Lower leg skin (tissue), 3 donors: ENCODE data around the gene TRPC3.

Source experiments
- POLR2A ChIP-seq, 2 donors: fragments of 450-650 bp; IDR thresholded peaks; one replicate each; pipeline ENCODE4 v1.6.1; 2016 to 2017; ENCODE audit warnings: antibody characterized with exemption in 2 of 2, mild to moderate bottlenecking in 1 of 2, moderate library complexity in 1 of 2
- TF ChIP-seq, protein P1 (sequence below), 3 donors: fragments of 450-650 bp; IDR thresholded peaks; one replicate each; pipeline ENCODE4 v1.5.1; 2016; ENCODE audit warnings: antibody characterized with exemption in 3 of 3, mild to moderate bottlenecking in 3 of 3, moderate library complexity in 2 of 3

DNA sequence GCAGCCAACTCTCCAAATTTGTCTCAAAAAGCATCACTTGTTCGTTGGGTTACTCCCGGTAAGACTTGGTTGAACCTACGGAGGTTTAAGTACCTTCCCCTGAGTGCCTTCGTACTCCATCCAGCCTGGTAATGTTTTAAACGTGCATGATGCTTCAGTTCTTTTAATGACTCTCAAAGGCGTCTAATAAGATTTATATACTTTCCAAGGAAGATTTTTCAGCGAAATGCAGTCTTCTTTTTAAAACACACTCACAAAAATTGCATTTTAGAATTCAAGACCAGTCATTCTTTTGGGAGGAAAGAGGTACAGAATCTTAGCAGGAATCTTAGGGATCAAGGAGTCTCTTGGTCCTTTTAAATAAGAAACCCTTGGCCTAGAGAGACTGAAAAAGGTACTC lies 430 bp upstream of the TRPC3 start:
- TF ChIP-seq, protein P1, sequence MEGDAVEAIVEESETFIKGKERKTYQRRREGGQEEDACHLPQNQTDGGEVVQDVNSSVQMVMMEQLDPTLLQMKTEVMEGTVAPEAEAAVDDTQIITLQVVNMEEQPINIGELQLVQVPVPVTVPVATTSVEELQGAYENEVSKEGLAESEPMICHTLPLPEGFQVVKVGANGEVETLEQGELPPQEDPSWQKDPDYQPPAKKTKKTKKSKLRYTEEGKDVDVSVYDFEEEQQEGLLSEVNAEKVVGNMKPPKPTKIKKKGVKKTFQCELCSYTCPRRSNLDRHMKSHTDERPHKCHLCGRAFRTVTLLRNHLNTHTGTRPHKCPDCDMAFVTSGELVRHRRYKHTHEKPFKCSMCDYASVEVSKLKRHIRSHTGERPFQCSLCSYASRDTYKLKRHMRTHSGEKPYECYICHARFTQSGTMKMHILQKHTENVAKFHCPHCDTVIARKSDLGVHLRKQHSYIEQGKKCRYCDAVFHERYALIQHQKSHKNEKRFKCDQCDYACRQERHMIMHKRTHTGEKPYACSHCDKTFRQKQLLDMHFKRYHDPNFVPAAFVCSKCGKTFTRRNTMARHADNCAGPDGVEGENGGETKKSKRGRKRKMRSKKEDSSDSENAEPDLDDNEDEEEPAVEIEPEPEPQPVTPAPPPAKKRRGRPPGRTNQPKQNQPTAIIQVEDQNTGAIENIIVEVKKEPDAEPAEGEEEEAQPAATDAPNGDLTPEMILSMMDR (IDR thresholded peaks at IDR 0.05), result no peak
- TF ChIP-seq POLR2A (IDR thresholded peaks at IDR 0.05), result no peak
